GM18526 (cell line): ENCODE data around the gene PRIM1.
A peak's percentile ranks its signal among the peaks of the same experiment; 100 is the strongest.

Experiments used
- POLR2A ChIP-seq: IDR thresholded peaks from 3 replicates; pipeline ENCODE4 v1.6.1; 2011; ENCODE audit not compliant: insufficient read length; ENCODE audit errors: extremely low read depth

Gene PRIM1

GRCh38 chr12:56760460-56760859 lies 8.3 kb upstream of the PRIM1 start:
- no peak for TF ChIP-seq POLR2A

GRCh38 chr12:56759263-56759908 lies 7.3 kb upstream of the PRIM1 start:
- TF ChIP-seq POLR2A, result no peak

- no peak for TF ChIP-seq POLR2A
Measured at GRCh38 chr12:56758728-56759262, 6.7 kb upstream of the PRIM1 start.

GRCh38 chr12:56753566-56753965 lies 1.4 kb upstream of the PRIM1 start:
- no peak for TF ChIP-seq POLR2A

GRCh38 chr12:56749853-56750252 lies 2.3 kb downstream of the PRIM1 start:
- no peak for TF ChIP-seq POLR2A

GRCh38 chr12:56749359-56749758 lies 2.8 kb downstream of the PRIM1 start:
- no peak for TF ChIP-seq POLR2A

DNA sequence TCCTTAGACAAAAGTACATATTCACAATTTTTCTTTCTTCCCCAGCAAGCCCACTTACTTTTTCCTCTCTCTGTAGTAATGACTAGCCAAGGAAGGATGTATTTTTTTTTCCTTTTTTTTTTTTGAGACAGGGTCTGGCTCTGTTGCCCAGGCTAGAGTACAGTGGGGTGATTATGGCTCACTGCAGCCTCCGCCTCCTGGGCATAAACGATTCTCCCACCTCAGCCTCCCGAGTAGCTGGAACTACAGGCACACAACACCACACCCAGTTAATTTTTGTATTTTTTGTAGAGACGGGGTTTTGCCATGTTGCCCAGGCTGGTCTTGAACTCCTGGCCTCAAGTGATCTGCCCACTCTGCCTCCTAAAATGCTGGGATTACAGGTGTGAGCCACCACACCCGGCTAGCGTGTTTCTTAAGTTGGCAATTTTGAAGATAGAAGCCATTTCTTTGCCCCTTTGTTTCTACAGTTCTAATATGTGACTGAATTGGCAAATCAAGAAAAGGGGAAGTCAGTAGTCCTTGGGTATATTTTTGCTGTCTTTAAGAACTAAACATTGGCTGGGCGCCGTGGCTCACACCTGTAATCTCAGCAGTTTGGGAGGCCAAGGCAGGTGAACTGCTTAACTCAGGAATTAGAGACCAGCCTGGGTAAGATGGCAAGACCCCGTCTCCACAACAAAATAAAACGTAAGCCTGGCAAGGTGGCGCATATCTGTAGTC lies 23.8 kb downstream of the PRIM1 start:
- no peak for TF ChIP-seq POLR2A

DNA sequence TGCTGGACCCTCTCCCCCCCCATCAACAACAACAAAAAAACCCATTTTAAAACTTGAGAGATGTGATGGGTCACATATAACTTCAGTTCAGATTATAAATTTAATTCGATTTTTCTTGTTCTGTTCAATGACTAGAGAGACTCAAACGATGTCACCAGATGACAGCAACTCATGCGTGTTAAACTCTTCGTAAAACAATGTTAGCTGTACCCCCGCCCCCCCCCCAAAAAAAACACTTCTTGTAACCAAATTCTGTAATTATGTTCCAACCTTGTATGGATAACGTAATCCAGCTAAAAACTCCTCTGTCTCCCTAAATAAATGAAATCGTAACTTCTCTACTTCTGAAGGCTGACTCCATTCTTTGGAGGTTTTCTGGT lies 26.4 kb downstream of the PRIM1 start:
- TF ChIP-seq POLR2A, result no peak

DNA sequence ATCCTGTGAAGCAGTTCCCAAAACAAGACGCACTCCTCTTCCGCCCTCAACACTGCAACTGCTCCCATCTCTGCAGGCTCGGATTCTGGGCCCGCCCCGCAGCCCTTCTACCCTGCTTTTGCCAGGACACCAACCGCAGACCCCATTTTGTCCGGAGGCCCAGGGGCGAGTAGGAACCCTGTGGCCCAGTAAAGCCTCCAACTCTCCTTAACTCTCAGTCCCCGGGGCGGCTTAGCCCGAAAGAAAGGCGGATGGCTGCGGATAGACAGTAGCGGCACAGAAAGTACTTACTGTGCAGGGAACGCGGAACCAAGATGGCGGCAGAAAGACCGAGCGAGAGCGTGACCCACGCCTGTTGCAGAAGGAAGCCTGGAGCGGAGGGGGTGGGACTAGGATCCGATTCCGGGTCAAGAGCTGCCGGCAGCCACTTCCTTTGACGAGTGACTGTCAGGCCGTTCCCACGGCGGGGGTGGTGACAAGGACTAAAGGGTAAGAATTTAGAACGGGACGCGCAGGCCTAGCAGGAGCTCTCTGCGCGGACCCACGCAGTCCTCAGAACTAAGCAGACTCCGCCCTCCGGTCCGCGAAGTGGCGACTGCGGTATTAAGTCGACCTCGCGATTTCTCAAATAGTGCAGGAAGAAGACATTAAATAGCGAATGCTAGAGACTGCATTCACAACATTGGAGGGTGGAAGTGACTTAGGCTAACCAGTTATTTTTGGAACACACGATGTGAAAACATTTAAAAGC lies 27.0 kb downstream of the PRIM1 start, which contains the start of gene NACA:
Gene NACA, minus strand, starts transcription at position 328 of the 751 bp plus-strand sequence. CDS start 778 bp downstream, outside the sequence.
- peak; percentile 89 for TF ChIP-seq POLR2A

- no peak for TF ChIP-seq POLR2A
Measured at GRCh38 chr12:56724701-56724971, 27.5 kb downstream of the PRIM1 start.

GRCh38 chr12:56723889-56724700 lies 28.0 kb downstream of the PRIM1 start:
- no peak for TF ChIP-seq POLR2A

GRCh38 chr12:56723352-56723751 lies 28.8 kb downstream of the PRIM1 start:
- no peak for TF ChIP-seq POLR2A

DNA sequence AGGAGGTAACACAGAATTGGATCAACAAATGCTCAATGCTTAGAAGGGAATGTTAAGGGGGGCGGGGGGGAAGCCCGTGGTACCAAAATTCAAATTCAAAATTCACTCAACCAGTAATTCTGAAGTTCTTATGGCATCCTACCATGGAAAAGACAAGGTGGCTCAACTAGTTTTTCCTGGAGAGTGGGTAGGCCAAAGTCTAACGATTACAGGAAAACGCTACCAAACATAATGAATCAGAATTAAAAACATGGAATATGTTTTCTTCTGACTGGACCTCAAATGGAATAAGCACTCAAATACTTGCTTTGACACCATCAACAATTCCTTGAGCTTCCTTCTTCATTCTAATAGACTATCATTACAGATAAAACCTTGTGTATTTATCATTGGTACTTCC lies 29.3 kb downstream of the PRIM1 start:
- TF ChIP-seq POLR2A, result no peak

DNA sequence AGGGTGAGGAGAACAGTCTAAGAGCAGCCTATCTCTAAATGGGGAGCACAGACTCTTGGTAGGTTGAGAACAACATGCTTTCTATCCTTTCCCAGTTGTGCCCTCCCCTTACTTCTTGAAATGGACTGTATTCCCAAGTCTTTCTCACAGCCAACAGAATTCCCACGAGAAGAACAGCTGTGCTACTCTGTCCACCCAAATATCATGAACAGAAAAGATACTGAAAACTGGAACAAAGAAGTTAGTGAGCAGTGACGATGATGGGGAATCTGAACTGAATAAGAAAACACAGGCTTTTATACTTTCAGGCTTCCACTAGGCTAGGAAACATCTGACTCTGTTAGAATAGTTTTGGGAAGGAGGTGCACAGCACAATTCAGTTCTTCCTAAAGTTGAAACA lies 30.4 kb downstream of the PRIM1 start:
- TF ChIP-seq POLR2A, result no peak

GRCh38 chr12:56721216-56721615 lies 30.9 kb downstream of the PRIM1 start:
- TF ChIP-seq POLR2A, result no peak
